Measurements from ENCODE around the gene CELA3B.

DNA sequence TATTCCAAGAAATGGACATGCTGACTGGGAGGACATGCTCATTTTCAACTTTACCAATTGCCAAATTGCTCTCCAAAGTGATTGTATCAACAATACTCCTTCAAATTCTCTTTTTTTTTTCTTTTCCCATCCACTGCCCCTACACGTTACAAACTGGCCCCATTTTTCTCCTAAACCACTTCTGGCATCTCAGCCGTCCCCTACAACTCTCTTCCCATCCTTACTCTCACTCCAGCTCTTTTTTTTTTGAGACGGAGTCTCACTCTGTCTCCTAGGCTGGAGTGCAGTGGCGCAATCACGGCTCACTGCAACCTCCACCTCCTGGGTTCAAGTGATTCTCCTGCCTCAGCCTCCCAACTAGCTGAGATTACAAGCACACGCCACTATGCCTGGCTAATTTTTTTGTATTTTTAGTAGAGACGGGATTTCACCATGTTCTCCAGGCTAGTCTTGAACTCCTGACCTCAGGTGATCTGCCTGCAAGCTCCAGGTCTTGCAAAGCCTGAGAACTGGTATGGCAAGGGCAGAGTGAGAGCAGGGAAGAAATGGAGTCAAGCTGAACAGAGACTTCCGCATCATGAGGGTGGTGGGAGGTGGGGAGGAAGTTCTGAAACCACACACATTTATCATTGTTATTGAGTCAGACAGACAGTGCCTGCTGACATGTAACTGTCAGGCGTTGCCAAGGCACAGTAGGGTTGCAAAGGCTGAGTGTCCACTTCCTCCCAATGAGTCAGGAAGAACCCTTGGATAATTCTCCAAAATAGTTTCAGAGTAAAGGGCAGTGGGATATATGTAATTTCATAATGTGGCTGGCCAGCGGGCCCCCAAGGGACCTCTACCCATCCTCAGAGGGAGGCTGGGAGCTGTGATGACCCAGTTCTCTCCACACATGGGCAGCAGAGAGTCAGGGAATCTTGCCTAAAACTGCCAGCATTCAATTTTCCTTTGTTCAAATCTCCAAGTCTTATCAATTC is 42.0 kb downstream of the CELA3B start:
- TF ChIP-seq, protein P1, sequence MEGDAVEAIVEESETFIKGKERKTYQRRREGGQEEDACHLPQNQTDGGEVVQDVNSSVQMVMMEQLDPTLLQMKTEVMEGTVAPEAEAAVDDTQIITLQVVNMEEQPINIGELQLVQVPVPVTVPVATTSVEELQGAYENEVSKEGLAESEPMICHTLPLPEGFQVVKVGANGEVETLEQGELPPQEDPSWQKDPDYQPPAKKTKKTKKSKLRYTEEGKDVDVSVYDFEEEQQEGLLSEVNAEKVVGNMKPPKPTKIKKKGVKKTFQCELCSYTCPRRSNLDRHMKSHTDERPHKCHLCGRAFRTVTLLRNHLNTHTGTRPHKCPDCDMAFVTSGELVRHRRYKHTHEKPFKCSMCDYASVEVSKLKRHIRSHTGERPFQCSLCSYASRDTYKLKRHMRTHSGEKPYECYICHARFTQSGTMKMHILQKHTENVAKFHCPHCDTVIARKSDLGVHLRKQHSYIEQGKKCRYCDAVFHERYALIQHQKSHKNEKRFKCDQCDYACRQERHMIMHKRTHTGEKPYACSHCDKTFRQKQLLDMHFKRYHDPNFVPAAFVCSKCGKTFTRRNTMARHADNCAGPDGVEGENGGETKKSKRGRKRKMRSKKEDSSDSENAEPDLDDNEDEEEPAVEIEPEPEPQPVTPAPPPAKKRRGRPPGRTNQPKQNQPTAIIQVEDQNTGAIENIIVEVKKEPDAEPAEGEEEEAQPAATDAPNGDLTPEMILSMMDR (IDR thresholded peaks at IDR 0.05) = 0 out of 2 replicates have a peak, but pooled peaks have one; percentile 6
- no peak for TF ChIP-seq ZFX (IDR thresholded peaks at IDR 0.05; ENCODE audit: borderline replicate concordance)
